ENCODE measurements around the gene WNT7A.
A peak's percentile ranks its signal among the peaks of the same experiment; 100 is the strongest.

Gene WNT7A

GRCh38 chr3:13885704-13886010, 5.8 kb upstream of the WNT7A start:
- no peak for DNase-seq (ENCODE audit: low read depth in 3 of 3, low spot score in 1 of 3)

- peak; percentile 33 to 52 (median 48) for DNase-seq (ENCODE audit: low read depth in 3 of 3, low spot score in 1 of 3)
Observed at GRCh38 chr3:13884851-13885703, 5.2 kb upstream of the WNT7A start.

DNA sequence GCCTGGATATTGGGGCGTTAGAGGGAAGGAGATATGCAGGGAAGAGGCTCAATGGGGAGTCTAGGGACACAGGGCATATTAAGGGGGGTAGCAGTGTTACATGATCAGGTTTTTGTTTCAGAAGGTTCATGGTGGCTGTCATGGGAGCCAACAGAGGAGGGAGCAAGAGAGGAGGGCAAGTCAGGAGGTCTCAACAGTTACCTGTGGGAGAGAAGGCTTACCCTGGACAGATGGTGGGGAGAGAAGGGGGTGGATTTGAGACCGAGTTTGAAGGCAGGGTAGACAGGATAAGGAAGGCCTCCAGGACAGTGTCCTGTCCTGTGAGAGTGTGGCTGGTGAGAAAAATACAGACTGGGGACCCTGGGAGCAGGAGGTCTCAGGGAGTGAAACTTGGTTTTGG, 3.8 kb upstream of the WNT7A start:
- no peak for DNase-seq (ENCODE audit: low read depth in 3 of 3, low spot score in 1 of 3)

DNA sequence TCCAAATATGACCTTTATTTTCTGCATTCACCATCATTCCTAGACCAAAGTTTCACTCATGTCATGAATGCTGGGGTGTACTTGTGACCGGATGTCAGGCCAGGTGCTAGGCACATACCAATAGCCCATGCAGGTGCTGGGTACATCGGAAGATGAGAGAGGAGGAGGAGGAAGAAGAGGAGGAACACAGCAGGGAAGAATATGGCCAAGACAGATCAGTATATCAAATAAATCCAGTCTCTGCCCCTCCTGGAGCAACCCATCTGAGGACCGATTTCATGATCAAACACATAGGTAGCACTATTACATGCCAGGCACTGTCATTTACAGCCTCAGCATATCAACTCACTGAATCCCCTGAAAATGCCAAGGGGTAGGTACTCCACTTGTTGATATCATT, 3.0 kb upstream of the WNT7A start:
- DNase-seq (ENCODE audit: low read depth in 3 of 3, low spot score in 1 of 3): no peak

DNA sequence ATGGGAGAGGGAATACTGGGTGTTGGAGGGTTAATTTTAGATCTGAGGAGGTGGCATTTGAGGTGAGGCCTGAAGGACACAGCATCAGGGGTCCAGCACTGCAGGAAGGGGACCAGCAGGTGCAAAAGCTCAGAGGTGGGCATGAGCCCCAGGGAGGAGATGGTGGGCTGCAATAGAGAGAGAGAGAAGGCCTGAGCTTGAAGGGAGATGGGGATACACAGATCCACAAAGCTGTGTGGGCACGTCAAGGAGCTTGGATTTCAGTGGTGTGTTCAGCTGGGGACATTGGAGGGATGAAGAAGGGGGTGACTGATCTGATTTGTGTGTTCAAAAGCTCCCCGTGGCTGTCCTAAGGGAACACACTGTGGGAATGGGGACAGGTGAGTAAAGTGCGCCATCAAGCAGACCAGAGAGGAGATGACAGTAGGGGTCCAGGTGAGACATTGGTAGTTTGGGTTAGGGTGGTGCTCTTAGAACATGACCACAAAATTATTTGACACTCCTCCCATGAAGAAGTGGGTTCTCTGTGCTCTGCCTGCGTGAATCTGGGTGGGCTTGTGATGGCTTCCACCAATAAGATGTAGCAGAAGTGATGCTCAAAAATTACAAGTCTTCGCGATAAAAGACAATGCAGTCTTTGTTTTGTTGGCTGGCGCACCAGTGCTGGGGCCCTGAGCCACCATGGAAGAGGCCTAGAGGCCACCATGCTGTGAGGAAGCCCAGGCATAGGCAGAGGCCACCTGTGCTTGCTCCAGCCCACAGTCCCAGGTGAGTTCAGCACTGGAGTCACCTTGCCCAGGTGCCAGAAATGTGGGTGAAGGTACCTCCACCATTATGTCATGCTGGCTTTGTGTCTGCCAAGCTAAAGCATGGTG, 1.9 kb upstream of the WNT7A start:
- DNase-seq (ENCODE audit: low read depth in 3 of 3, low spot score in 1 of 3): no peak

DNA sequence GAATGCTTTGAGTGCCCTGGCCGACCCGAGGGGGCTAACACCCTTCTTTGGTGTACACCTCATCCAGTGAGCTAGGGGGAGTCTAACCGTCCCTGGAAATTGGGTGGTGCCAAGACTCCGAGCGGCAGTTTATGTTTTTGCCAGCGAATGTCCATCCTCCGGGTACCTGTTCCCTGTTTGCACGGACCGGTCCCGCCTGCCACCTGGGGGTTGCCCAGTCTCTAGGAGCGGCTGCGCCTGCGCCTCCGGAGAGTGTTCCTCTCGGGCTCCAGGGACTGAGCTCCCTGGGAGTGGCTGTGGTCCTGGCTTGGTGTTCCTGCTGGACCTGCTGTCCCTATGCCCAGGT, 913 bp upstream of the WNT7A start:
- DNase-seq (ENCODE audit: low read depth in 3 of 3, low spot score in 1 of 3): no peak

- no peak for DNase-seq (ENCODE audit: low read depth in 3 of 3, low spot score in 1 of 3)
Observed at GRCh38 chr3:13879102-13879945, 547 bp downstream of the WNT7A start.

DNA sequence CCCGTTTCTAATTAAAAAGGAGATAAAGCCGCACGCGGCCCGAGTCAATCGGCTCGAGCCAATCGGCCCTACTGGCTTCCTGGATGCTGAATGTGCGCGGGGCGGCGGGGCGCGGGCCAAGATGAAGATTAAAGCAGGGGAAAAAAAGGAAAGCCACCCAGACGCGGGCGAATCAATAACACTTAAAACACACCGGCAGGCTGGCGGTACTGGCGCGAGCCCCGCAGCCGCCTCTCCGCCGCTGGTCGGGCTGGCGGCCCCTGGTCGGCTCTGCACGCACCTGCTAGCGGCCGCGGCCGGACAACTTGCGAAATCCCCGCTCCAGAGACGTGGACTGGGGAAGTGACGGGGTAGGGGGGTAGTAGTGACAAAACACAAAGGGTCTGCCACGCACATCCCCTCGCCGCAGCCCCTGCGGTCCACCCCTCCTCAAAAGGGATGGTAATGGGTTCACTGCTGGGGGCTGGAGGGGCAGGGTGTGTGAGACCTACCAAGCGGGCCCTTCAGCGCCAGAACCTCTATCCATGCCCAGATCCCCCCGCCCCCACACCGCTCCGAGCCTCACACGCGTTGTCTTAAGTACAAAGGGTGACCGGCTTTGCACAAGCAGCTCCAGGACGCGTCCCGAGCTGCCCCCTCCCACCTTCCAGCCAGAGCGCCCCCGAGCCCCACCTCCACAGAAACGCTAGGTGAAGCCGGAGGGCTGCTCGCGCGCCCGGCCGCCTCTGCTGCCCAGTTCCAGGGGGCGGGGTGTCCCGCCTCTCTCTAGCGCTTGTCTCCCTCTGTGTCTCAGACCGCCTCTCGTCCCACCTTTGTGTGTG, 1.4 kb downstream of the WNT7A start:
- no peak for DNase-seq (ENCODE audit: low read depth in 3 of 3, low spot score in 1 of 3)

DNA sequence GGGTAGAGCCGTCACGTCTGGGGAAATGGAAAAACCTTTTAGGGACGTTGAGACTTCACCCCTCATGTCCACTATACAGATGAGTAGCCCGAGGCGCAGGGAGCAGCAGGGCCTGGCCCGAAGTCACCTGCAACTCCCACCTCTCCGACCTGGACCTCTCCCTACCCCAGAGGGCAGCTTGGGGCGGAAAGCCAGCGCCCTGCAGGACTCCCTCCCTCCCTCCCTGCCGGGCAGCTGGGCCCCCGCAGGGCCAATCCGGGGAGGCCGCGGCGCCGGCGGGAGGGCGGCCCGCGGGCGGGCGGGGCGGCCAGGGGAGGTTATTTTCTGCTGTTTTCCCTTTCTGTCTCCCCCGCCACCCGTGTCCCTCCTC, 2.0 kb downstream of the WNT7A start:
- DNase-seq (ENCODE audit: low read depth in 3 of 3, low spot score in 1 of 3): no peak

DNA sequence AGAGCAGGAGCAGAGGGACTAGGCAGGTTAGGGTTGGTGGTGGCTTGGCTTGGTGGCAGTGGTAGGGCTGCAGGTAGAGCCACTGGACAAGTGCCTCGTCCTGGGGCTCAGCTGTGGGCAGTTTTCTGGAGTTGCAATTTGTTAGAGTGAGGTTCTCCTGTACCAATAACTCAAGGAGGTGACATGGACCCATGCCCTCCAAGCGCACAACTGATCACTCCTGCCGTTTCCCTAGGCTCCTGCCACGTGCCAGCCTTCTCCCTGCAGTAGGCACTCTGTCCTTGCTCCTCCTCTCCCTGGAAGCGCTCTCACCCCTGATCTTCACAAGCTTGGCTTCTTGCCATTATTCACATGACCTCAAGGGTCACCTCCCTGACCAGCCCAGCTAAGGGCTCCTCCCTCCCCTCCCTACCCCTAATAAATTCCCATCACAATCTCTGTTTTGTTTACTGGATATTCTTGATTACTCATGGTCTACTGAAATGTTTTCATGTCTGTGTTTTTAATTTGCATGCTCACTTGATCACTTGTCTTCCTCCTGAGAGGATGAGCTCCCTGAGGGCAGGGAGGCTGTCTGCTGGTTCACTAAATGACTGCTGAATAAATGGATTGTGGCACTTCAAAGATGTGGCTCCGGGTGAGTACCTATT, 3.3 kb downstream of the WNT7A start:
- DNase-seq (ENCODE audit: low read depth in 3 of 3, low spot score in 1 of 3): no peak

DNA sequence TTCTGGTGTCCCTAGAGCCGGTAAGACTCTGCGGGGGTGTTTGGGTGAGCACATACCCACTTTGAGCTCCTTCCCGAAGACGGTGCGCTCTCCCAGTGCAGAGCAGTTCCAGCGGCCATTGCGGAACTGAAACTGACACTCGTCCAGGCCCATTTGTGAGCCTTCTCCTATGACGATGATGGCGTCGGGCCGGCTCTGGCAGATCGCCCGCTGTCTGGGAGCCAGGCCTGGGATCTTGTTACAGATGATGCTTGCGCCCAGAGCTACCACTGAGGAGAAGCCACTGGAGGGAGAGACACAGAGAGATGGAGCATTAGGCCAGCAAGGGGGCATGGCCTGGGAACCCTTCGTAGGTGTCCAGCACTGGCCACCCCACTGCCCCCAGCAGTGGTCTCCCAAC, 5.0 kb downstream of the WNT7A start:
- DNase-seq (ENCODE audit: low read depth in 3 of 3, low spot score in 1 of 3): no peak

GRCh38 chr3:13873818-13874217, 6.1 kb downstream of the WNT7A start:
- no peak for DNase-seq (ENCODE audit: low read depth in 3 of 3, low spot score in 1 of 3)

DNA sequence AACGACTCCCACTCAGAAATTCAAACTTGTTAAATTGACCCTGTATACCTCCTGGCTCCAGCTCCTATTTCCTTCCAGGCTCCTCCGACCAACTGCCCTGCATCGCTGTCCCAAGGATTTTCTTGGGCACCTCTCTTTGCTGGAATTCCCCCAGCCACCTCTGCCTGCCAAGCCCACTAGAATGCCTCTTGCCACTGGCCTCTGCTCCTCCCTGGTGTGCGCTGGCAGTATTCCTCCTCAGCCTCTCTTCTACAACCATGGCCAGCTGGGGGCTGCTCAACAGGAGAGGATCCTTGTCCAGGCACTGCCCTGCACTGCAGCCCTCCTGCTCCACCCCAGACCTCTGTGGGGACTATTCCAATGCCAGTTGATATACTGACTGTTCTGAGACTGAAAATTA, 7.4 kb downstream of the WNT7A start:
- DNase-seq (ENCODE audit: low read depth in 3 of 3, low spot score in 1 of 3): no peak

GRCh38 chr3:13871791-13872190, 8.1 kb downstream of the WNT7A start:
- no peak for DNase-seq (ENCODE audit: low read depth in 3 of 3, low spot score in 1 of 3)

DNA sequence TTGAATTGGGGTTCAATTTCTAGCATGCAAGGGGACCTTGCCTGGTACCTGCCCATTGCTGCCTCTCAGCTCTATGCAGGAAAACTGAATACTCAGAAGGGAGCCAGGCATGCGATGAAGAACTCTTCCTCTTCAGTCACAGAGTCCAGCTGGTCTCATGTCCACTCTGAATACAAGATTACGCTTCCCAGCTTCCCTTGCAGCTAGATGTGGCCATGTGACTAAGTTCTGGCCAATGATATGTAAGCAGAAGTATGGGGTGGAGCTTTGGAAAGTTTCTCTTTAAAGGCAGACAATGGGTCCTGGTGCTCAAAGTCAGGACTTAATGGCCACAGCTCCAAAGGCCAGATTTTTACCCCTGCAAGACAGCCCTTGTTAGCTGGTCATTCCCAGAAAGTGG, 9.0 kb downstream of the WNT7A start:
- no peak for DNase-seq (ENCODE audit: low read depth in 3 of 3, low spot score in 1 of 3)

DNA sequence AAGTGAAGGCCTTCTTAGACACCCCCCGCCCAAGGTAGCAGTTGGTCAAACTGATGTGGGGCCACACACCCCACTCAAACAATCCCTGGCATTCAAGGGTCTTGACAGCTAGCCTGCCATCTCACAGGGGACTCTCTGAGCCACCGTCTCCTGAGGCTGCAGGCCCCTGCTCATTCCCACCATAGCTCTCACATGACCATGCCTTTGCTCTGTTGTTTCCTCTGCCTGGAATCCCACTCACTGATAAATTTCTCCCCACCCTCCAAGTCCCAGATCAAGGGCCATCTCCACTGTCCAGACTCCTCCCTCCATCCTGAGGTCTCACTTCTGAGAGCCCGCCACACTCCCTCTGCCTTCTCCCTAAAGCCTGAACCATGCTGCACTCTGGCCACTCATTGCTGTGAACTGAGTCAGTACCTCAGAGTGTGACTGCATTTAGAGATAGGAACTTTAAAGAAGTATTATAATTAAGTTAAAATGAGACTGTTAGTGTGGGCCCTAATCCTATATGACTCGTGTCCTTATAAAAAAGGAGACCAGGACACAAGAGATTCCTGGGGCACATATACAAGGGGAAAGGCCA, 10.0 kb downstream of the WNT7A start:
- no peak for DNase-seq (ENCODE audit: low read depth in 3 of 3, low spot score in 1 of 3)

- no peak for DNase-seq (ENCODE audit: low read depth in 3 of 3, low spot score in 1 of 3)
Observed at GRCh38 chr3:13868844-13869724, 10.8 kb downstream of the WNT7A start.

- no peak for DNase-seq (ENCODE audit: low read depth in 3 of 3, low spot score in 1 of 3)
Observed at GRCh38 chr3:13867732-13868131, 12.1 kb downstream of the WNT7A start.

All from stimulated activated CD4-positive, alpha-beta T cell treated with anti-CD3 and anti-CD28 coated beads, TNF-alpha, amount 100 ng/mL, for 1 hour (primary cell).